Astrocyte (in vitro differentiated cells and primary cell): ENCODE results near the gene SLC25A5. TPM values are rescaled to one million over a fixed set of nuclear protein-coding genes. Genes with fewer than 3 reads are reported as not detected.

Experiments used
- DNase-seq: peaks from one replicate; pipeline ENCODE4 v3.0.0-alpha.2; 2010; ENCODE audit warnings: low read depth
- FAIRE-seq: peaks from 2 replicates; lab custom pipeline; 2011; peaks lifted over from hg19 to GRCh38; lab: Jason Lieb, UNC
- H2AFZ ChIP-seq: 2 replicates; pipeline ENCODE4 v1.6.0; 2012; ENCODE audit warnings: low read depth, low read length, inconsistent platforms
- H3K27ac ChIP-seq: 2 replicates; pipeline ENCODE4 v1.5.1; 2011; ENCODE audit warnings: low read depth, low read length, inconsistent platforms
- H3K27me3 ChIP-seq: 2 replicates; pipeline ENCODE4 v1.6.0; 2011; ENCODE audit warnings: low read length, inconsistent platforms; ENCODE audit not compliant: insufficient read depth
- H3K36me3 ChIP-seq: 2 replicates; pipeline ENCODE4 v1.5.1; 2011; ENCODE audit warnings: low read length, inconsistent platforms; ENCODE audit not compliant: insufficient read depth
- H3K4me1 ChIP-seq: 2 replicates; pipeline ENCODE4 v1.5.1; 2011; ENCODE audit warnings: low read length, inconsistent platforms; ENCODE audit not compliant: insufficient read depth
- H3K4me2 ChIP-seq: 2 replicates; pipeline ENCODE4 v1.6.0; 2012; ENCODE audit warnings: low read length, inconsistent platforms
- H3K4me3 ChIP-seq: 2 replicates; pipeline ENCODE4 v1.5.1; 2011; ENCODE audit warnings: low read depth, mild to moderate bottlenecking, low read length, inconsistent platforms; ENCODE audit not compliant: insufficient read depth
- H3K79me2 ChIP-seq: 2 replicates; pipeline ENCODE4 v1.6.0; 2012; ENCODE audit warnings: mild to moderate bottlenecking, low read length, inconsistent platforms; ENCODE audit not compliant: insufficient read depth
- H3K9ac ChIP-seq: 2 replicates; pipeline ENCODE4 v1.6.0; 2012; ENCODE audit warnings: mild to moderate bottlenecking, low read length, inconsistent platforms
- H3K9me3 ChIP-seq: 2 replicates; pipeline ENCODE4 v1.5.1; 2012; ENCODE audit warnings: low read depth, mild to moderate bottlenecking, low read length, inconsistent platforms; ENCODE audit not compliant: insufficient read depth
- H4K20me1 ChIP-seq: 2 replicates; pipeline ENCODE4 v1.6.0; 2012; ENCODE audit warnings: low read length, inconsistent platforms; ENCODE audit not compliant: insufficient read depth
- H3K27ac Mint-ChIP-seq: one replicate; pipeline ENCODE4 v1.8.0; 2021; ENCODE audit warnings: mild to moderate bottlenecking, mixed read lengths; ENCODE audit not compliant: unreplicated experiment
- H3K27me3 Mint-ChIP-seq: one replicate; pipeline ENCODE4 v1.8.0; 2021; ENCODE audit warnings: low read depth, mixed read lengths; ENCODE audit not compliant: unreplicated experiment
- H3K36me3 Mint-ChIP-seq: one replicate; pipeline ENCODE4 v1.8.0; 2021; ENCODE audit warnings: low read depth, mixed read lengths; ENCODE audit not compliant: unreplicated experiment
- H3K4me1 Mint-ChIP-seq: one replicate; pipeline ENCODE4 v1.8.0; 2021; ENCODE audit warnings: low read depth, mixed read lengths; ENCODE audit not compliant: unreplicated experiment
- H3K4me3 Mint-ChIP-seq: one replicate; pipeline ENCODE4 v1.8.0; 2021; ENCODE audit warnings: mild to moderate bottlenecking, moderate library complexity, mixed read lengths; ENCODE audit not compliant: unreplicated experiment
- H3K9me3 Mint-ChIP-seq: one replicate; pipeline ENCODE4 v1.8.0; 2021; ENCODE audit warnings: mild to moderate bottlenecking, mixed read lengths; ENCODE audit not compliant: unreplicated experiment
- CTCF ChIP-seq: IDR thresholded peaks from 2 replicates; pipeline ENCODE4 v1.5.1; 2011; ENCODE audit warnings: low read depth, mild to moderate bottlenecking, inconsistent platforms, low read length, moderate library complexity; ENCODE audit not compliant: insufficient read depth
- EZH2 ChIP-seq: IDR thresholded peaks from 2 replicates; pipeline ENCODE4 v1.6.1; 2012; ENCODE audit warnings: mild to moderate bottlenecking, low read length, inconsistent platforms; ENCODE audit not compliant: insufficient read depth
- total RNA-seq: library from RNA; stranded (reverse); gene quantifications from 2 replicates; pipeline ENCODE4 v1.2.1, GENCODE V29; 2021

SLC25A5 gene
- total RNA-seq, 1 donor from 2014 or later: 176 TPM

GRCh38 chrX:119481323-119481801 lies 13.1 kb downstream of the SLC25A5 start:
- H3K9me3 ChIP-seq: no peaks in the 10 kb centered on the region
- H3K36me3 ChIP-seq: no peaks in the 10 kb centered on the region
- peaks cover 3% of the 10 kb centered on the region for H3K4me1 ChIP-seq
- no peaks in the 10 kb centered on the region for H3K36me3 Mint-ChIP-seq
- no peaks in the 10 kb centered on the region for H3K79me2 ChIP-seq
- H3K27me3 Mint-ChIP-seq: no peaks in the 10 kb centered on the region
- no peaks in the 10 kb centered on the region for H3K27me3 ChIP-seq
- no peak overlapping the region for H3K27ac ChIP-seq
- FAIRE-seq (no peak), DNase-seq (no peak)
- H3K4me3 Mint-ChIP-seq: no peak overlapping the region
- H3K9me3 Mint-ChIP-seq: peaks cover 2% of the 10 kb centered on the region
- no peak overlapping the region for H3K9ac ChIP-seq
- no peak overlapping the region for H3K27ac Mint-ChIP-seq
- peaks cover 7% of the 10 kb centered on the region for H3K4me1 Mint-ChIP-seq
- TF ChIP-seq EZH2 (no peak), CTCF (no peak)
- H4K20me1 ChIP-seq: no peaks in the 10 kb centered on the region
- no peak overlapping the region for H3K4me3 ChIP-seq
- H3K4me2 ChIP-seq: no peak overlapping the region
- H2AFZ ChIP-seq: no peak overlapping the region

DNA sequence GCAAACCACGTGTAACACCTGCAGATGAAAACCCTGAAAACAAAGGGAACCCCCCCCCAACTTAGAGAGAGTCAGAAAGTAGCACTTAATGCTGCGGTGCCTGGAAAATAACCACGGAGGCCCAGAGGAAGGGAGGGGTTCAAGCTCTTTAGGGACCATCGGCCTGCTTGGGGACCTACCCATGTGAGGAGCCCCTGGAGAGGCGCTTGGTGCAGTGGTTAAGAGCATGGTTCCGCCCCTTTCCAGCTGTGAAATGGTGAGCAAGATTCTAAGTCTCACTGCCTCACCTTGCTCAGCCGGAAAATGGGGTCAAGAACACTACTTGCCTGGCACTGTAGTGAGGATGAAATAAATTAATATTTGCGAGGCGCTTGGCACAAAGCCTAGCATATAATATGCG lies 13.8 kb downstream of the SLC25A5 start:
- H2AFZ ChIP-seq: peak overlapping the region; percentile 78
- H3K27me3 Mint-ChIP-seq: no peaks in the 10 kb centered on the region
- H4K20me1 ChIP-seq: no peaks in the 10 kb centered on the region
- H3K4me3 Mint-ChIP-seq: peak overlapping the region; percentile 69
- H3K9me3 ChIP-seq: no peaks in the 10 kb centered on the region
- peak overlapping the region; percentile 50 for H3K9ac ChIP-seq
- H3K27me3 ChIP-seq: no peaks in the 10 kb centered on the region
- H3K4me1 ChIP-seq: peaks cover 3% of the 10 kb centered on the region
- peak overlapping the region; percentile 81 for H3K4me2 ChIP-seq
- H3K9me3 Mint-ChIP-seq: peaks cover 2% of the 10 kb centered on the region
- H3K36me3 Mint-ChIP-seq: no peaks in the 10 kb centered on the region
- FAIRE-seq: no peak
- no peak overlapping the region for H3K27ac Mint-ChIP-seq
- peaks cover 7% of the 10 kb centered on the region for H3K4me1 Mint-ChIP-seq
- no peak for TF ChIP-seq EZH2
- TF ChIP-seq CTCF: no peak
- no peak overlapping the region for H3K27ac ChIP-seq
- no peaks in the 10 kb centered on the region for H3K79me2 ChIP-seq
- H3K36me3 ChIP-seq: no peaks in the 10 kb centered on the region
- no peak for DNase-seq
- no peak overlapping the region for H3K4me3 ChIP-seq
